SK-N-SH (cell line): ENCODE data around the gene PELI3. TPM values are rescaled to one million over a fixed set of nuclear protein-coding genes. Genes with fewer than 3 reads are reported as not detected.

ENCODE experiments used
- CTCF ChIA-PET: fragments of 300-600, 350-600 bp; formaldehyde crosslinking; extraction: SDS; loops from one replicate; lab custom pipeline; 2021; lab: Yijun Ruan, JAX
- POLR2A ChIA-PET: fragments of 350-600 bp; sonication (Branson Sonifier 250); formaldehyde crosslinking; extraction: SDS; loops from one replicate; lab custom pipeline; 2020; ENCODE audit warnings: antibody characterized with exemption, inconsistent platforms; lab: Yijun Ruan, JAX
- DNase-seq: peaks from one replicate; pipeline ENCODE4 v3.0.0; 2012
- H2AFZ ChIP-seq: fragments of 200-600 bp; sonication (generic); 2 replicates; pipeline ENCODE4 v1.8.1; 2016; ENCODE audit warnings: antibody characterized with exemption, mild to moderate bottlenecking, low read depth
- H3F3A ChIP-seq: fragments of 200-600 bp; sonication (generic); replicated peaks from 2 replicates; pipeline ENCODE3; 2016; ENCODE audit warnings: antibody characterized with exemption, mild to moderate bottlenecking; ENCODE audit not compliant: insufficient read depth
- H3K27ac ChIP-seq, 2 experiments: fragments of 200-500 bp in 1 of 2; fragments of 200-600 bp in 1 of 2; sonication (Bioruptor generic) in 1 of 2; sonication (generic), shearing (Covaris generic) in 1 of 2; 2 replicates each; pipeline versions ENCODE4 v1.5.1 to v1.6.1; 2014 to 2016; ENCODE audit warnings: low read depth in 2 of 2, inconsistent platforms in 1 of 2, low read length in 1 of 2, mild to moderate bottlenecking in 1 of 2, mixed read lengths in 1 of 2
- H3K27me3 ChIP-seq: fragments of 200-600 bp; sonication (generic), shearing (Covaris generic); 2 replicates; pipeline ENCODE4 v1.6.1; 2016; ENCODE audit warnings: mixed run types; ENCODE audit not compliant: insufficient read depth
- H3K36me3 ChIP-seq, 2 experiments: fragments of 200-500 bp in 1 of 2; fragments of 200-600 bp in 1 of 2; sonication (Bioruptor generic) in 1 of 2; sonication (generic) in 1 of 2; replicated peaks in 1 of 2; 2 replicates each; pipeline versions ENCODE3 to v1.5.1; 2014 to 2016; ENCODE audit warnings: low read length in 1 of 2, mild to moderate bottlenecking in 1 of 2; ENCODE audit not compliant: insufficient read depth in 2 of 2, control insufficient read depth in 1 of 2
- H3K4me1 ChIP-seq, 2 experiments: fragments of 200-500 bp in 1 of 2; fragments of 200-600 bp in 1 of 2; sonication (Bioruptor generic) in 1 of 2; sonication (generic), shearing (Covaris generic) in 1 of 2; 2 replicates each; pipeline versions ENCODE4 v1.5.1 to v1.6.1; 2014 to 2016; ENCODE audit warnings: low read depth in 1 of 2, low read length in 1 of 2, mixed run types in 1 of 2; ENCODE audit not compliant: insufficient read depth in 2 of 2, control insufficient read depth in 1 of 2
- H3K4me2 ChIP-seq: fragments of 200-600 bp; sonication (generic), shearing (Covaris generic); 2 replicates; pipeline ENCODE4 v1.6.1; 2017; ENCODE audit warnings: mixed run types
- H3K4me3 ChIP-seq, 2 experiments: fragments of 200-500 bp in 1 of 2; fragments of 200-600 bp in 1 of 2; sonication (Bioruptor generic) in 1 of 2; sonication (generic), shearing (Covaris generic) in 1 of 2; 2 replicates each; pipeline versions ENCODE4 v1.5.1 to v1.8.1; 2014 to 2016; ENCODE audit warnings: low read depth in 2 of 2, inconsistent platforms in 1 of 2, low read length in 1 of 2, mild to moderate bottlenecking in 1 of 2, mixed read lengths in 1 of 2, moderate library complexity in 1 of 2
- H3K79me2 ChIP-seq: fragments of 200-600 bp; sonication (generic); 2 replicates; pipeline ENCODE4 v1.8.1; 2017; ENCODE audit warnings: mild to moderate bottlenecking; ENCODE audit not compliant: insufficient read depth
- H3K9ac ChIP-seq: fragments of 200-600 bp; sonication (generic); 2 replicates; pipeline ENCODE4 v1.6.1; 2017; ENCODE audit warnings: mixed run types
- H3K9me2 ChIP-seq: fragments of 200-600 bp; sonication (generic); 2 replicates; pipeline ENCODE4 v1.6.1; 2017; ENCODE audit warnings: mixed run types
- H3K9me3 ChIP-seq: fragments of 200-600 bp; sonication (generic); 2 replicates; pipeline ENCODE4 v1.6.1; 2017; ENCODE audit warnings: mixed run types, mild to moderate bottlenecking, moderate library complexity
- H4K20me1 ChIP-seq: fragments of 200-600 bp; sonication (generic); 2 replicates; pipeline ENCODE4 v1.6.1; 2017; ENCODE audit warnings: mild to moderate bottlenecking, mixed run types; ENCODE audit not compliant: insufficient read depth
- CHD2 ChIP-seq: fragments of 150-350 bp; IDR thresholded peaks from 2 replicates; pipeline ENCODE4 v1.6.1; 2018; ENCODE audit warnings: low read length; ENCODE audit not compliant: partially characterized antibody
- CTCF ChIP-seq: fragments of 200-600 bp; sonication (generic); IDR thresholded peaks from 2 replicates; pipeline ENCODE4 v1.6.1; 2017; ENCODE audit warnings: antibody characterized with exemption, mild to moderate bottlenecking, moderate library complexity
- EZH2phosphoT487 ChIP-seq: fragments of 200-600 bp; sonication (generic); IDR thresholded peaks from 2 replicates; pipeline ENCODE4 v1.6.1; 2017; ENCODE audit warnings: low read depth, mixed run types, mild to moderate bottlenecking, antibody characterized with exemption, moderate library complexity, borderline replicate concordance
- FOSL2 ChIP-seq: IDR thresholded peaks from 2 replicates; pipeline ENCODE4 v1.4.0; 2012; ENCODE audit warnings: low read depth, mild to moderate bottlenecking, moderate library complexity, borderline replicate concordance
- GABPA ChIP-seq: IDR thresholded peaks from 2 replicates; pipeline ENCODE4 v1.4.0; 2012; ENCODE audit warnings: low read depth, mild to moderate bottlenecking
- MAX ChIP-seq: IDR thresholded peaks from 2 replicates; pipeline ENCODE4 v1.4.0; 2012; ENCODE audit warnings: low read depth
- MEF2A ChIP-seq: IDR thresholded peaks from 2 replicates; pipeline ENCODE4 v1.4.0; 2012; ENCODE audit warnings: low read depth, borderline replicate concordance
- PBX3 ChIP-seq: IDR thresholded peaks from 2 replicates; pipeline ENCODE4; 2012
- POLR2AphosphoS5 ChIP-seq: IDR thresholded peaks from 2 replicates; pipeline ENCODE4 v1.6.1; 2012; ENCODE audit warnings: low read depth, low read length
- RAD21 ChIP-seq: IDR thresholded peaks from 2 replicates; pipeline ENCODE4 v1.6.1; 2012; ENCODE audit warnings: mild to moderate bottlenecking, low read length
- REST ChIP-seq: IDR thresholded peaks from 2 replicates; pipeline ENCODE4 v1.6.1; 2012; ENCODE audit warnings: mild to moderate bottlenecking, low read depth, low read length, moderate library complexity
- RFX5 ChIP-seq: IDR thresholded peaks from 2 replicates; pipeline ENCODE4 v1.6.1; 2012; ENCODE audit warnings: mild to moderate bottlenecking, improper control_type of control experiment, low read length
- RXRA ChIP-seq: IDR thresholded peaks from 2 replicates; pipeline ENCODE4 v1.4.0; 2012; ENCODE audit warnings: low read depth, mild to moderate bottlenecking, borderline replicate concordance
- SIN3A ChIP-seq: IDR thresholded peaks from 2 replicates; pipeline ENCODE4 v1.6.1; 2012; ENCODE audit warnings: low read depth, mild to moderate bottlenecking, low read length, moderate library complexity, borderline replicate concordance
- TAF1 ChIP-seq: IDR thresholded peaks from 2 replicates; pipeline ENCODE4 v1.6.1; 2012; ENCODE audit warnings: low read depth, mild to moderate bottlenecking, low read length, moderate library complexity, borderline replicate concordance
- TCF12 ChIP-seq: IDR thresholded peaks from 2 replicates; pipeline ENCODE4 v1.4.0; 2012
- TEAD4 ChIP-seq: IDR thresholded peaks from 2 replicates; pipeline ENCODE4 v1.4.0; 2012; ENCODE audit warnings: mild to moderate bottlenecking, borderline replicate concordance; ENCODE audit not compliant: insufficient read depth
- USF1 ChIP-seq: IDR thresholded peaks from 2 replicates; pipeline ENCODE4 v1.4.0; 2012; ENCODE audit warnings: low read depth, borderline replicate concordance
- USF2 ChIP-seq: fragments of 150-350 bp; IDR thresholded peaks from 2 replicates; pipeline ENCODE4 v1.6.1; 2017; ENCODE audit warnings: antibody characterized with exemption, low read length, low read depth, borderline replicate concordance
- ZBTB33 ChIP-seq: IDR thresholded peaks from 2 replicates; pipeline ENCODE4 v1.4.0; 2012; ENCODE audit warnings: low read depth, borderline replicate concordance
- WGBS: methylation state at CpG from one replicate; pipeline ENCODE4 v1.1.6; 2017; ENCODE audit warnings: low lambda C conversion rate; 5-methylcytosine and 5-hydroxymethylcytosine counted together
- polyA plus RNA-seq, 3 experiments: library from polyadenylated mRNA; depleted of rRNA; stranded (reverse); fragments of >200 nt; gene quantifications; 2 replicates each; pipeline ENCODE4 v1.2.3, GENCODE V29; 2012

PELI3 gene
- 6.5 and 7.0 TPM in 2 replicates for polyA plus RNA-seq (2012; rRNA removed)
- 3.2 and 4.5 TPM in 2 replicates for polyA plus RNA-seq (2012; cell fraction: cytosol; rRNA removed)
- 11.2 and 12.4 TPM in 2 replicates for polyA plus RNA-seq (2012; cell fraction: nucleus; rRNA removed)

GRCh38 chr11:66466225-66467033, at the start of gene PELI3:
PELI3 (plus strand) TSS chr11:66466905; CDS start chr11:66468129, 1,224 bp downstream.
- Histone ChIP-seq H3K4me3 (peak within 1 kb of the TSS; percentile 76), H2AFZ (peak within 1 kb of the TSS; percentile 94), H3K9me3 (no peaks in the 10 kb centered on the region), H3K27me3 (no peaks in the 10 kb centered on the region), H3K4me2 (peak within 1 kb of the TSS; percentile 99), H3K27ac (peak within 1 kb of the TSS; percentile 46 to 78; a peak in 3 of 4 replicates), H3F3A (no peaks in the 10 kb centered on the region), H3K4me1 (peaks cover 5 to 18% of the 10 kb centered on the region in 2 experiments; a peak in 3 of 4 replicates), H3K36me3 (no peaks in the 10 kb centered on the region), H3K79me2 (peaks cover 8% of the 10 kb centered on the region; the same call in 1 of the 2 replicates), H4K20me1 (no peaks in the 10 kb centered on the region), H3K9me2 (no peaks in the 10 kb centered on the region), H3K9ac (peak within 1 kb of the TSS; percentile 86)
- CTCF ChIA-PET, result interaction anchor here (0.7 to 4.5 kb wide), 7 partner anchors 13 to 212 kb away, joined by 3 to 32 read pairs (median 5); partner anchors contain the start of genes DPP3 and MRPL11
- 5% methylated on average over 11 of the region's 63 CpGs for WGBS
- POLR2A ChIA-PET, result interaction anchor here (1.1 to 2.7 kb wide), 3 partner anchors 14 to 28 kb away, joined by 3 to 14 read pairs (median 8); partner anchors contain the start of genes DPP3 and MRPL11
- DNase-seq, result peak; percentile 98
- TF ChIP-seq TCF12 (no peak), RXRA (no peak), CHD2 (no peak), MAX (no peak), PBX3 (no peak), CTCF (no peak), EZH2phosphoT487 (no peak), RAD21 (no peak), GABPA (no peak), SIN3A (peak; percentile 38; the same call in 1 of the 2 replicates), TEAD4 (no peak), USF2 (no peak), REST (no peak), POLR2AphosphoS5 (peak; percentile 57), TAF1 (no peak), FOSL2 (no peak), RFX5 (no peak), USF1 (no peak), ZBTB33 (no peak), MEF2A (no peak)
